ENCODE results near the gene UMOD.

GRCh38 chr16:20315764-20316163 is 36.8 kb downstream of the UMOD start:
- TF ChIP-seq CTCF (IDR thresholded peaks at IDR 0.05; ENCODE audit: insufficient read depth, low read length) (no peak), POLR2AphosphoS5 (IDR thresholded peaks at IDR 0.05; ENCODE audit: low read depth) (no peak)

Measured in HL-60 (cell line).